CD4-positive, alpha-beta T cell treated with Interleukin-6 for 4 hours (primary cell): ENCODE results near the gene ASAP2.
"Not testable (repeated sequence)": the region's sequence is repeated elsewhere in the genome, so short reads cannot be mapped to it uniquely, and the experiment has no call there.

Source experiments
- DNase-seq: peaks from one replicate; pipeline ENCODE4 v3.0.0-alpha.2; 2020; ENCODE audit warnings: mixed read lengths

The ASAP2 gene

DNA sequence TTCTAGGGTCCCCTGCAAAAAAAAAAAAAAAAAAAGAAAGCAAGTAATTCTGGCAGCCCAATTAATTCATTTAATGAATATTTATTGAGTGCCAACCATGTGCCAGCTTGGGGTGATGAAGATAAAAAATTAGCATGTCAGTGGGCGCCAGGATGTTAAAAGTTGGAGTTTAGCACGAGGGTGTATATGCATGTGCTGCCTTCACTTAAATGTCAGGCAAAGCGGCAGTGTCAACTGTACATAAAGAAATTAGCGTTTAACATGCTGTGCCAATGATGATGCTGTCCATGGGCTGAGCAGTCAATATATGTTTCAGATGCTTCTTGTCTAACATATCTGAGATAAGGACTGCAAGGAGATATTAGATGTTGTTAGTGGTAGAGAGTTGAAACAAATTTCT lies 49.5 kb downstream of the ASAP2 start:
- DNase-seq, result no peak

DNA sequence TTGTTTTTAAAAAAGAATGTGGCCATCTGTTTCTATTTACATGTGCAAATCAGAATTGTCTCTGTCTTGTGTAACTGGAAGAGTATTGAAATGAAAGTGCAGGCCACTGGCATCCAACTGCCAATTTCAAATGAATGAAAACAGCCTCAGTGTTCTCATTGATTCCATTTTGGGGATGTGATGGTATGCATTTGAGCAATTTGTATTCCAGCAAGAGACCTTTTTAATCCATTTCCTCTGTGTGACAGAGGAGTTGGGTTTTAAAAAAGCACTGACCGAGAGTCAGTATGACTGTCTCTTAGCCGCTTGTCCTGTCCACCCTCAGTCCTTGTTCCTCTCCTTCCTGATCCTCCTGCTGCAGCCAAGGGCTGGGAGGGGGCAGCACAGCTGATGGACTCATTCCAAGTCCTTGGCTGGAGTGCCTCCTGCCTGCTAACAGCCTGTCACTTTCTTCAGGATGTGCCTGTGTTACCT lies 50.0 kb downstream of the ASAP2 start:
- no peak for DNase-seq

DNA sequence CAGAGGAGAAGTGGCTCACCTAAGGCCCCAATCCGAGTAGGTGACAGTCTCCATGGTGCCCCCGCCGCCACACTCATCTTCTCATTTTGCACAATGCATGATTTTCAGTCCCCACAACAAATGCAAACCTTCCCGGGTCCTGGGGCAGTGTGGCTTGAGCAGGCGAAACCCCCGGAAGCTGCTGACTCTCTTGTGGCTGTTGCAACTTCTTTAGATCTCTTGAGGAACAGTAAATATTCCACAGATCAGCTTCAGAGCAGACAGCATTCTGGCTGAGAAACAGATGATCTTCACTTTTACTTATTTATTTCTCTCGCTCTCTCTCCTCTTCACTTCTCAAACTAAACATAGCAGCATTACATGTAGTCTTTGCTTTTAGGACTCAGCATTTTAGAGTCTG lies 51.9 kb downstream of the ASAP2 start:
- no peak for DNase-seq

DNA sequence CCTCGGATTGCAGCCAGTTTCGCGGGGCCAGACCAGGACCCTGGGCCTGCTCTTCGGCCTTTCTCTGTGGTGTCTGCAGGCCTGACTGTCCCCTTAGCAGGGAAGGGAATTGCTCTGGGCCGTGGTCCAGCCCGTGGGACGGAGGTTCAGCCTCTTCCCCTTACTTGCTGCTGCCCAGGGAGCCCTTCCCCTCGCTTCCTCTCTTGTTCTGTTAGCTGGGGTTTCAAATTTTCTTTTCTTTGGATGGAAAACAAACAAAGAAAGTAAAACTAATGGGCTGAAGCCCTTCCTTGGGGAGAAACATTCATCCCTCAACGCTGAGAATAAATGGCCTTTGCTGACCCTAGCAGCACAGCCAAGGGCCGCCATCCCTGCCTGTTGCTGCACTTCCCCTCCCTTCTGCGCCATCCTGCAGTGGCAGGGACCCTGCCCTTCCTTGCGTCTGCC lies 52.4 kb downstream of the ASAP2 start:
- DNase-seq, result no peak

DNA sequence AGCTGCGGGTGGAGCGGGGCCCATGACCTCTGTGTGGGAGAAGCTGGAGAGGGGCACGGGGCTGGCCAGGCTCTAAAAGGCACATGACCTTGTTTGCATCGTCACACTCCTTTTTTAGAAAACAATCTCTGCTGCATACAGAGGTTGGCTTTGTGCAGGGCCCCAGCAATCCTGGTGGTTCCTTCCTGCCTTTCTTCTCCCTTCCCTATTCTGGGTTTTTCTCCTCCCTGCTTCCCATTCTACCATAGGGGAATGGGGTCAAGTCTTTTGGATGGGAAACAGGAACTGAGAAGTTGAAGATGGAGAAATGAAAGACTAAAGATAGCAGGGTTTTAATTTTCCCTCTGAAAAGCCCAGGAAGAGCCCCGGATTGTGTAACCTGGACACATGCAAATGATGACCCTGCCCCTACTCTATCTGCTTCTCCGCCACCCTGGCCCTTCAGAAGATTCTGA lies 53.9 kb downstream of the ASAP2 start:
- DNase-seq, result no peak

DNA sequence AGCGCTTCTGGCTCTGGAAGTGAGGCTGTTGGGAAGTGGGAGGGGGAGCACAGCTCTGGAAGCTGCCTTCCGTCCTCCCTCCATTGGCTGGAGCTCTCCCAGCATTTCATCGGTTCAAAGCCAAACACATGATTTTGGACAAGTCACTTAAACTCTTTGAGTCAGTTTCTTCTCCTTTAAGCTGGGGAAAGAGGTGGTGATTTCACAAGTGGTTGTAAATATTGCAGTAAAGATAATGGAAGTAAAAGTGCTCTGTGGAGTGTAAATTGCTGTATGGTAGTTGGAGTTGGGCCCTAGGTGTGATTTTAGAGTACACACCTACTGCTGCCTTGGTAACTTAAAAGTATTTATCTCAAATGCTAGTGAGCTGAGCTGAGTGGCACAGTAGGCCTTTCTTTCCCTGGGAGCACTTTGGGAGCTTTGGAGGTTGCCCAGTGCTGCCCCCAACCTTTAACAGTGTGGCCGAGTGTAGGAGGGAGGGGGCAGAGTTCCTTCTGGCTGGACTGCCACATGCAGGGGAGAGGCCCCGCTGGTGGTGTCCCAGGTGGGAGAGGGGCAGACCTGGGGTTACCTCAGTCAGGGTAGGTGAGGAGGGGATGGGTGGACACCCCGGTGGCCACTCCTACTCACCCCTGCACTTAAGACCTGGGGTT lies 54.7 kb downstream of the ASAP2 start:
- DNase-seq, result no peak

DNA sequence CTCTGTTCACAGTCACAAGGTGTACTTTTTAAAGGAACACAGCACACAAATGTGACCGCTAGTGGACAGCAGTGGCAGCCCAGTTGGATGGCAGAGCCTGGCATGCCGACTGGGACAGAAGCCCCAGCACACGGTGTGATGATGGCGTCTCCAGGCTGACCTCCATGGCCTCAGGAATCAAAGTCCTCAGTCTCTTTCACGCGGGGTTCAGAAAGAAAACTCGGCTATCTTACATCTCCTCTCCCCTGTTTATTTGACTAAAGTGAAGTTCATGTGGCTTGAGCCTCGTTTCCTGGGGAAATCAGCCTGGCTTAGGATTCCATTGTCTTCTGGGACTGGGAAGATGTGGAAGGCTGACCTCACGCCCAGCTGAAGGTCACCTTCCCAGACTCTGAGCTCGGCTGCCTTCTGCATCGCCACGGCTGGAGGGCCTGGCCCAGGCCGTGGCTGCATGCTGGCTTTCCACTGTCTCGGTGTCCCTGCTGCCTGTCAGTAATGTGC lies 56.1 kb downstream of the ASAP2 start:
- DNase-seq, result no peak

DNA sequence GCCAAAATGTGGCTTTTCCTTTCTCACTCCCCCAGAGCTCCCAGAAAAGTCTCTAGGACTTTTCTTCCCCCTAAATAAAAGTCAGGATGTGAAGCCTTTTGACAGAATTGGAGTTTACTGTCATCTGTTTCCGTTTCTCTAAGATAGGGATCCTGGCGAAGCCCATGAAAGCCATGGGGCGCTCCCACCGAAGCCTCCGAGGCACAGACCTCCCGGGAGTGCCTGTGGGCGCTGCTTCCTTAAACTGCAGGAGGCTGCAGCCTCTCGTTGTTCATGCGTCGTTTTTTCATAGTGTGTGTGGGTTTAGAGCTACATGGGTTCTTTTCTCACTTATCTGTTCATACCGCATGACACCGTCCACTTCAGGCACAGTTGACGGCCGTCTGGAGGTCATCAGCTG lies 56.8 kb downstream of the ASAP2 start:
- DNase-seq, result no peak

DNA sequence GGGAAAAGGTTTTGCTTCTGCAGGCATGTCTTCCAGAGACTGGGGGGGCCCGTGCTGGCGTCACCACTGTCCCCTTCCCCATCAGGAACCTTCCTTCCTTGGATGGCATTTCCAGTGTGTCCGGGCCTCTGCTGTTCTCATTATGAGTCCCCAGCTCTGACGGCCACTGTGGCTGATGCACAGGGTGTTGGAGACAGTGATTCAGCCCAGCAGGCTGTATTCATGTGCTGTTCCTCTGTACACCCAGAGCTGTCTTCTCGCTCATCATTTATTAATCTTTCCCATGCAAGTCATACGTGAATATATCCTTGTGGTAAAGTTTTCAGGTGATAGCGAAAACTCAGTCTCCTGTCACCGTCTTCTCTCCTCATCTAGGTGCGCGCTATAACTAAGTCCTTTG lies 57.7 kb downstream of the ASAP2 start:
- no peak for DNase-seq

DNA sequence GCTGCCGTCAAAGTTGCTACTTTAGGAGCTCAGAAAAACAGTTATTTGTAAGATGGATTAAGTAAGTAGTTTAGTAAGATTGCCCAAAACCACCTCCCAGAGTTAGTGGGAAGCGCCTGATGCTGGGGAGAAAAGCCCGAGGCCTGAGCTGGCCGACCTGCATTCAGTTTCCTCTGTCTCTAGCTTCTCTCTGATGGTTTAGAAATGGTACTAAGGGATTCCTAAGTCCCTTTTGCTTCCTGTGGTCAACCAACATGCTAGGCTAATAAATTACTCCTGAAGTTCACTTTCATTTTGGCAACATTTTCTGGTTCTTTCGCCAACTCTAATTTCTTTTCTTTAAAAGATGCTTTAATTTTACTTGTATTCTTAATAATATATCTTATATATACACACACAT lies 60.1 kb downstream of the ASAP2 start:
- no peak for DNase-seq

DNA sequence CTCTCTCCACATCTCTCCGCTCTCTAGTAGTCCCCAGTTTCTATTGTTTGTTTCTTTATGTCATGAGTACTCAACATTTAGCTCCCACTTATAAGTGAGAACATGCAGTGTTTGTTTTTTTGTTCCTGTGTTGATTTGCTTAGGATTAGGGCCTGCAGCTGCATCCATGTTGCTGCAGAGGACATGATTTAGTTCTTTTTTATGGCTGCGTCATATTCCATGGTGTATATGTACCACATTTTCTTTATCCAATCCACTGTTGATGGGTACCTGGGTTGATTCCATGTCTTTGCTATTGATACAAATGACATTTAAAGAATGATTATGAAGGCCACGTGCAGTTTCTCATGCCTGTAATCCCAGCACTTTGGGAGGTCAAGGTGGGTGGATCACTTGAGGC lies 60.7 kb downstream of the ASAP2 start:
- not testable (repeated sequence) for DNase-seq

DNA sequence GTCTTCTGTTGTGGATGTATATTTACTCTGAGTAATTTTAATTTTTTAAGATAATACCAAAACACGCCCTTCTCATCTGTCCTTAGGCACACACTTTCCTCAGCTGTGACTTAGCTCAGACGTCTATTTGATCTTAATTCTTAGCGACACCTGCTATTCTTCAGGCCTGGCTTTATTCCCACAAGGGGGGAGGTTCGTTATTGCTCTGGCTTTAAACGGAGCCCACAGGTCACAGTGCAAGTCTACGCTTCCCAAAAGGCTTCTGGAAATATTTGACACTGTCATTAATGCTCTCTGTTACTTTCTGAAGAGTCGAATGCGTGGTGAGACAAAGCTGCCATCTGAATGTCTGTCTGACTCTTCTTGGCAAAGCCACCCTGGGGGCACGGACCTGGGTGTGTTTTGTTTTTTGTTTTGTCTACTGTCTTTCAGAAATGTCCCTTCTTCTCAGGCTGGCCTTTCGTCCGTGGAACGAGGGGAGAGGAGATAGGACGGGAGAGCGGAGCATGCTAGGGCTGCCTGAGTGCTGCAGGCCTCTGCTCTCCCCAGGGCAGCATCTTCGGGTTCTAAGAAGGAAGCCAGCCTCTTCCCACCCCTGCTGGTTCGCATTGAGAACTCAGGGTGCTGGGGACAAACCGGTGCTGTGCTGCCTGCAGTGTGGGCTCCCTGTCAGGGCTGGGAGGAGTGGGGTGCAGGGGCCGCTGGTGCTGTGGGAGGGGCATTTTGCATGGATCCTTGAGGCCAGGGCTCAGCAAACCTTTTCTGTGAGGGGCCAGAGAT lies 61.9 kb downstream of the ASAP2 start:
- DNase-seq, result no peak

DNA sequence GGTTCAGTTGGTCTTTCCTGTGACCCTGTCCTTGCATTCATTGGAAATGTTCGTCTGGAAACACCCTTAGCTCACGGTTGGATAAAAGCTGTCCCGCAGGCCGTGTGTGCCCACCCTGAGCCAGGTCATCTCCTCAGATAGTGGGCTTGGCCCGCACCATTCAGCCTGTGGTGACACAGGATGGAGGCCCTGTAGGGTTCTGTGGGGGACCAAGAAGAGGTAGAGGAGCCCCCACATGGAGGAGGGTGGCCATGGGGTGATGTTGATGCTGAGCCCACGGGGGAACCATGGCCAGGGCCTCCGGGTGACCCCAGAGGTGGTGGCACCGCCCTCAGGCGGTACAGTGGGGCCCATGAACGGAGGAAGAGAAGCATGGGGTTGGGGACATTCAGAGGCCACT lies 62.7 kb downstream of the ASAP2 start:
- no peak for DNase-seq

DNA sequence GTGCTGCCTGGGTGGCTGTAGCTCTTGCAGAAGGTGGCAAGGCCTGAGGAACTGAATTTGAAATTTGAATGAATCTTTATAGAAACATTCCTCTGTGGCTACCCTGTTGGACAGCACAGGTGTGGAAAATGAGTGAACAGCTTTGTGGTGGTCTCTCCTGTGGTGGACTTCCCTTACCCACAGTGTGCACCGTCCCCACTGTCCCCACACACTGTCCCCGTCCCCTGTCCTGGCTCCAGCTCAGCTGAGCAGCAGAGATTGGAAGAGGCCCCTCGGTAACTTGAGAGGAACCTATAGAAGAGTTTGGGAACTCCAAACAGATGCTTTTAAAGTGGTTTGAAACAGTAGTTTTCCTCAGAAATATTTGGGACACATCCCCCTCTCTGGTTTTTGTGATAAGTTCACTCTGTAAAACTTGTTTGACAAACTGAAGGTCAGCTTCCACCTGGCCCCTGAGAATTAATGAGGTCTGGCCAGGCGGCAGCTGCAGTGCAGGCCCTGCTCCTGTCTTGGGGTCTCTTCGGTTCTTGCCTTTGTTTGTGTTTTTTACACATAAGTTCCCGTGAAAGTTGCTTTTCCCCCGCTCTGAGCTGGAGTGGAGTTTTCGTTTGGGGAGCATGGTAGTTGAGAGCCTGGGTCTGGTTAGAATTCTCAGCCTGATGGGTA lies 63.2 kb downstream of the ASAP2 start:
- DNase-seq, result no peak

DNA sequence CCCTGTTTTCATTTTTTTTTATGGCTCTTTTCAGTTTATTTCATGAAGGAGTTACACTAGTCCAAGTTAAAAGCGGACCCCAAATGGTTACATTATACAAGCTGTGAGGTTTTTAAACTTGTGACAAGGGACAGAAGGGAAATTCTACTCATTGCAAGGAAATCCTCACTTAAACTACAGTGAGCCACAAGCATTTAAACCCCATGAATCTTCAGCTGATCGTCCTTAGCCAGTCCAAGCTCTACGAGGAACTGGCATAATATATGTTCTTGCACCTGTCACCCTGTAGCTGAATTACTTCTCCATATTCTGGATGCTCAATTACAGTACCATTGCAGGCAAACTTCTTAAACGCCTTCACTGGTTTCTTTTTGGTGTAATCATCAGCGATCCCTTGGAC lies 64.5 kb downstream of the ASAP2 start:
- DNase-seq, result no peak

DNA sequence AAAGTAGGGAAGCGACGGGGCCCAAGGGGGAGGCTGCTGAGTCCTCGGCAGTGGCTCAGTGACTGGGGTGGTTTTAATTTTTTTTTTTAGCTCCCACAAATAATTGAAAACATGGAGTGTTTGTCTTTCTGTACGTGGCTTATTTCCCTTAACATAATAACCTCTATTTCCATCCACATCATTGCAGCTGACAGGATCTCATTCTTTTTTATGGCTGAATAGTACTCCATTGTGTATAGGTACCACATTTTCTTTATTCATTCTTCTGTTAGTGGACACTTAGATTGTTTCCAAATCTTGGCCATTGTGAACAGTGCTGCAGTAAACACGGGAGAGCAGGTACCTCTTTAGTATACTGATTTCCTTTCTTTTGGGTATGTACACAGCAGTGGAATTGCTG lies 65.1 kb downstream of the ASAP2 start:
- no peak for DNase-seq

DNA sequence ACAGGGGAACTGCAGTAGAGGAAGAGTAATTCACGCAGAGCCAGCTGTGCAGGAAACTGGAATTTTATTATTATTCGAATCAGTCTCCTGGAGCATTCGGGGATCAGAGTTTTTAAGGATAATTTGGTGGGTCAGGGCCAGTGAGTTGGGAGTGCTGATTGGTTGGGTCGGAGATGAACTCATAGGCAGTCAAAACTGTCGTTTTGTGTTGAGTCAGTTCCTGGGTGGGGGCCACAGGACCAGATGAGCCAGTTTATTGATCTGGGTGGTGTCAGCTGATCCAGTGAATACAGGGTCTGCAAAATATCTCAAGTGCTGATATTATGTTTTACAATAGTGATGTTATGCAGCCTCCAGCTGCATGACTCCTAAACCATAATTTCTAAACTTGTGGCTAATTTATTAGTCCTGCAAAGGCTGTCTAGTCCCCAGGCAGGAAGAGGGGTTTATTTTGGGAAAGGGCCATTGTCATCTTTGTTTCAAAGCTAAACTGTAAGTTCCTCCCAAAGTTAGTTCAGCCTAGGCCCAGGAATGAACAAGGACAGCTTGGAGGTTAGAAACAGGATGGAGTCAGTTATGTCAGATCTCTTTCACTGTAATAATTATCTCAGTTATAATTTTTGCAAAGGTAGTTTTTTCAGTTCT lies 67.0 kb downstream of the ASAP2 start:
- DNase-seq, result no peak

DNA sequence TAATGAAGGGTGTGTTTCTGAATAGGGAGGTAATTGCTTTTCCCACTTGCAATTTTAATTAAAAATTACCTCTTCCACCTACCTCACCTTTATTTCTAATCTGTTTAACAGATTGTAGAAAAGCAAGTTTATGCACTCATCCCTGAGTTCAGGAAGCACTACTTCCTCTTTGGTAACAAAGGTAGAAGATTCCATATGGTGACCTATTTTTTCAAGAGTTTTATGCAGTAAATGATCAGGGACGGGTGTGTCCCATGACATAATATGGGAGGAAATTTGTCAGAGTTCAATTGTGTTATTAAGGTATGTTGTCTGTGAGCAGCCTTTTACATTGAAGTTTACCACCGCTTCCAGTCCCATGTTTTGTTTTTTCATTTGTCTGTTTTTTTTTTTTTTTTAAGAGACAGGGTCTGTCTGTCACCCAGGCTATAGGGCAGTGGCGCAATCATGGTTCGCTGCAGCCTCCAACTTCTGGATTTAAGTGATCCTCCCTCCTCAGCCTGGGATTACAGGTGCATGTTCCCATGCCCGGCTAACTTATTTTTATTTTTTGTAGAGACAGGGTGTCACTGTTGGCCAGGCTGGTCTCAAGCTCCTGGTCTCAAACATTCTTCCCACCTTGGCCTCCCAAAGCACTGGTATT lies 68.2 kb downstream of the ASAP2 start:
- no peak for DNase-seq

DNA sequence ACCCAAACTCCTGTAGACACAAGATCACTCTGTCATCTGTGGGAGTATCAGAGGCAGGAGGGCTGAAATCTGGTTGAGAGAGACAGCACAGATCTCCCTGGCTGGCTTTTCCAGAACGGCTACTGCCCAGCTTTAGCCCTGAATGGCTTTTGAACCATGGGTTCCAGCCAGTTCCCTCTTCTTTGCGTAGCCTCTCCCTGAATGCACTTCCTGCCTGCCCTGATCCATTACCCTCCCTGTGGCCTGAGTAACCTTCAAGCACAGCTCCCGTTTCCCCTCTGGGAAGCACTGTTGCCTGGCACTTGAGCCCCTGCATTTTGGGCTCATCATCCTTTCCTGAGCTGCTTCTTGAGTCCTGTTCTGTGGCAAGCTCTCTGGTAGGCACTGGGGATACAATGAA lies 68.8 kb downstream of the ASAP2 start:
- DNase-seq, result no peak

DNA sequence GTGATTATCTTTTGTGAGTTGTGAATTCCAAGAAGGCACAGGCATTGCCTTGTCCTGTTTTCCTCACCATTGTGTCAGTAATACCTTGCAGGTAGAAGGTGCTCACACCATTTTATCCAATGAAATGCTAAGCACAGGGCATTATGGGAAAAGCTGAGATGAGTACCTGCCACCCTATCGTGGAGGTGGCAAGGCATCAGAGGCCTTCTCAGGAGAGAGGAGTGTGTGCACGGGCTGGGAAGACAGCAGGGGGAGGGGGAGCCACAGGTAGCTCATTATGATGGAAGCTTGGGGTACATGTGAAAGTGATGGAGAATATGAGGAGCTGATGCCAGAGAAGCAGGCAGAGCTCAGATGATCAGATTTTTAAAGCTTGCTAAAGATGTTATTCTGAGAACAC lies 69.5 kb downstream of the ASAP2 start:
- no peak for DNase-seq

DNA sequence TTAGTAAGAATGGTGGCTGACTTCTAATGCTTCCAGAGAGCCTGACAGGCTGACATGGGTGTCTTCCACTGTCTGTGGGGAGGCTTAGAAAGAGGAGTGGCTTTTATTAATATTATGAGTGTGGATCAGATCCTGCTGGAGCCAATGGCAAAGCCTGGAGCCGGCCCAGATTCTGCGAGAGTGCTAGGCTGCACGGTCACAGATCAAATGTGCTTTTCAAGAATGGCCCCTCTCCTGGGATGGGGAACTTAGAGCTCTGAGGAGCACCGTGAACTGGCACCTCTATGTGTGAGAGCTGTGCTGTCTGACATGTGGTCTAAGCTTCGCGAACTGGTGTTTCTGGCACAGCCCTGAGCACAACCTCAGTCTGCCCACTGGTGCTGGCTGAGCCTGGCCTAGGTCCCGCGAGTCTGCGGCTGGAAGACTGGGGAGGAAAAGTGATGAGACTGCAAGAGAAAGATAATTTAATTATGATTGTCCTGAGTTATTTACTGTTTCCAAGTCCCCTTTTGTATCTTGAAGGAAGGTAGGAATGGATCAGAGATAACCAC lies 70.4 kb downstream of the ASAP2 start:
- DNase-seq, result no peak

DNA sequence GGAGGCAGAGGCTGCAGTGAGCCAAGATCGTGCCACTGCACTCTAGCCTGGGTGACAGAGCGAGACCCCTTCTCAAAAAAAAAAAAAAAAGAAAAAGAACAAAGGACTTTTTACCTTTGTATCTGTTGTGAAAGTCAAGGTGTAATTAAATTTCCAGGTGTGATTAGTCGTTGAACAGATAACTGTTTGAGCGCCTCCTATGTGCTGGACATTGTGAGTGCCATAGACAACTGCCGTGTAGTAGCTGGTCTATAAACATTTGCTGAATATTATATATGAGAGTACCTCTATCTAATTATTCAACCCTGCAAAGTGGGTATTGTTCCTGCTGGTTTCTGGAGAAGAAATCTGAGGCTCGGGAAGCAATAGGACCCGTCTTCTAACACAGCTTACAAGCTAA lies 71.8 kb downstream of the ASAP2 start:
- DNase-seq, result no peak
